WI38 (cell line): Measurements from ENCODE around the gene BBS9.

ENCODE experiments used
- H3K4me3 ChIP-seq: 2 replicates; pipeline ENCODE4 v1.5.1; 2011; ENCODE audit warnings: low read depth, mild to moderate bottlenecking, control low read depth, low read length
- TF ChIP-seq, protein P1 (sequence below): IDR thresholded peaks from 2 replicates; pipeline ENCODE4 v1.5.1; 2012; ENCODE audit warnings: low read depth, mild to moderate bottlenecking, control low read depth, low read length

Gene BBS9

GRCh38 chr7:33128631-33128989 lies 754 bp upstream of the BBS9 start:
- TF ChIP-seq, protein P1, sequence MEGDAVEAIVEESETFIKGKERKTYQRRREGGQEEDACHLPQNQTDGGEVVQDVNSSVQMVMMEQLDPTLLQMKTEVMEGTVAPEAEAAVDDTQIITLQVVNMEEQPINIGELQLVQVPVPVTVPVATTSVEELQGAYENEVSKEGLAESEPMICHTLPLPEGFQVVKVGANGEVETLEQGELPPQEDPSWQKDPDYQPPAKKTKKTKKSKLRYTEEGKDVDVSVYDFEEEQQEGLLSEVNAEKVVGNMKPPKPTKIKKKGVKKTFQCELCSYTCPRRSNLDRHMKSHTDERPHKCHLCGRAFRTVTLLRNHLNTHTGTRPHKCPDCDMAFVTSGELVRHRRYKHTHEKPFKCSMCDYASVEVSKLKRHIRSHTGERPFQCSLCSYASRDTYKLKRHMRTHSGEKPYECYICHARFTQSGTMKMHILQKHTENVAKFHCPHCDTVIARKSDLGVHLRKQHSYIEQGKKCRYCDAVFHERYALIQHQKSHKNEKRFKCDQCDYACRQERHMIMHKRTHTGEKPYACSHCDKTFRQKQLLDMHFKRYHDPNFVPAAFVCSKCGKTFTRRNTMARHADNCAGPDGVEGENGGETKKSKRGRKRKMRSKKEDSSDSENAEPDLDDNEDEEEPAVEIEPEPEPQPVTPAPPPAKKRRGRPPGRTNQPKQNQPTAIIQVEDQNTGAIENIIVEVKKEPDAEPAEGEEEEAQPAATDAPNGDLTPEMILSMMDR: no peak
- H3K4me3 ChIP-seq: peak overlapping the region; percentile 88

- peak overlapping the region; percentile 88 for H3K4me3 ChIP-seq
- TF ChIP-seq, protein P1: no peak
Measured at GRCh38 chr7:33129806-33130153, 416 bp downstream of the BBS9 start.

DNA sequence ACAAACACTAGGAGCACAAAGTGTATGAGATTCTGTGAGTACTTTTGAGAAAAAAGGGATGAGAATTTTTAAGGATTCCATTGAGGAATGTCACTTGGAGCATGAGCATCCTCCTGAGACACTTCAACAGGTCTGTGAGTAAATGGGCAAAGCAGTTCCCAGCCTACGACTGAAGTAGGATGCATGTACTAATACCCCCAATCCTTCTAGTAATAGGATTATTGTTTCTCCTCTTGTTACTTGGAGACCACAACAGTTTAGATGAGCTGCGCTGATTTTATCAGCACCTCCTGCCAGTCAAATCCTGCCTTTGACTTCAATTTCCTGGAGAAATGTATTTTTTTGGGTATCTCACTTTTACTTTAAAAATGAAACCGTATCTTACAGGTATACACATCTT lies 820 bp downstream of the BBS9 start:
- peak overlapping the region; percentile 88 for H3K4me3 ChIP-seq
- TF ChIP-seq, protein P1: no peak

DNA sequence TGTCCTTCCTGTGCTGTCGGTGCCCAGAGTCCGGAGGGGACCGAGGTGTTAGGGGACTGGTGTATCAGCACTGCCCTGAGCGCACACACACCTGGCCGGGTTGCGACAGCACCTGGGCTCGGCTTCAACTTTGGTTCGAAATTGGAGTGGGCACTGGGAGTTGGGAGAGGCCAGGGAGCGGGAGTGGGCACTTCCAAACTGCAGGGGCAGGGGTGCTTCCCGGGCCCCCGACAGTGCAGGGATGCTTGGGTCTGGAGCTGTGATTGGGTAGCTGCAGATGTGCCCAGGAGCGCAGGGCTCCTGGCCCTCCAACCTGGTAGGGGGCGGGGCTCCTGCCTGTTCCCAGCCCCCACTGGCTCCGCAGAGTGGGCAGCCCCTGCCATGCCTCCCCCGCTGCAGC lies 7.7 kb downstream of the BBS9 start:
- H3K4me3 ChIP-seq: no peak overlapping the region
- TF ChIP-seq, protein P1: no peak

DNA sequence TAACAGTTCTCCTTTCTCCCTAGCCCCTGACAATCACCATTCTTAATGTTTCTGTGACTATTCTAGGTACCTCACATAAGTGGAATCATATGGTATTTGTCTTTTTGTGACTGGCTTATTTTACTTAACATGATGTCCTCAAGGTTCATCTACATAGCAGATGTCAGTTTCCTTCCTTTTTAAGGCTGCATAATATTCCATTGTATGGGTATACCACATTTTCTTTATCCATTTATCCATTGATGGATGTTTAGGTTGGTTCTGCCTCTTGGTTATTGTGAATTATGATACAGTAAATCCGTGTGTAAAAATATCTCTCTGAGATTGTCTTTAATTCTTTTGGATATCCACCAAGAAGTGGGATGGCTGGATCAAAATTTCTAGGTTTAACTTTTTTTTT lies 13.2 kb downstream of the BBS9 start:
- TF ChIP-seq, protein P1: no peak

GRCh38 chr7:33143996-33144718 lies 14.8 kb downstream of the BBS9 start:
- TF ChIP-seq, protein P1: no peak
- no peak overlapping the region for H3K4me3 ChIP-seq

More for the DNA sequence above, 13.2 kb downstream of the BBS9 start:
- H3K4me3 ChIP-seq: no peak overlapping the region

DNA sequence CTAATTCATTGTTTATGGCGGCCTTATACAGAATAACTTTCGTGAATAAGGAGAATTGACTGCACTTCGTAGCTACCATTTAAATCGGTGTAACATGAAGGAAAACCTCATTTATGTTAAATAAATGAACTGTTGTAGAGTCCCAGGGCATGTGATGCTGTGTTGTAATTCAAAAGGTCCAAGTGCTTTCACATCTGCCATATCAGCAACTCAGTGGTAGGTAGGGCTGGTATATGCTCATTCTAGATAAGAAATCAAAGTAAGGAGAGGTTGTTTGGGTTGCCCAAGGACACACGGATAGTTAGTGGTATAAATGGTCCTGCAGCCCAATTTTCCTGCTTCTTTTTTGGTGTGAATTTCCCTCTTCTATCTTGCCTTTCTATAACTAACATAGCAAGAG lies 15.8 kb downstream of the BBS9 start:
- TF ChIP-seq, protein P1: no peak
- no peak overlapping the region for H3K4me3 ChIP-seq
